NK-92 (cell line): ENCODE measurements around the gene UBASH3A.

Experiments
- DNase-seq: peaks from one replicate; lab custom pipeline; 2025; ENCODE audit not compliant: unreplicated experiment; lab: John Stamatoyannopoulos, UW

The UBASH3A gene

DNA sequence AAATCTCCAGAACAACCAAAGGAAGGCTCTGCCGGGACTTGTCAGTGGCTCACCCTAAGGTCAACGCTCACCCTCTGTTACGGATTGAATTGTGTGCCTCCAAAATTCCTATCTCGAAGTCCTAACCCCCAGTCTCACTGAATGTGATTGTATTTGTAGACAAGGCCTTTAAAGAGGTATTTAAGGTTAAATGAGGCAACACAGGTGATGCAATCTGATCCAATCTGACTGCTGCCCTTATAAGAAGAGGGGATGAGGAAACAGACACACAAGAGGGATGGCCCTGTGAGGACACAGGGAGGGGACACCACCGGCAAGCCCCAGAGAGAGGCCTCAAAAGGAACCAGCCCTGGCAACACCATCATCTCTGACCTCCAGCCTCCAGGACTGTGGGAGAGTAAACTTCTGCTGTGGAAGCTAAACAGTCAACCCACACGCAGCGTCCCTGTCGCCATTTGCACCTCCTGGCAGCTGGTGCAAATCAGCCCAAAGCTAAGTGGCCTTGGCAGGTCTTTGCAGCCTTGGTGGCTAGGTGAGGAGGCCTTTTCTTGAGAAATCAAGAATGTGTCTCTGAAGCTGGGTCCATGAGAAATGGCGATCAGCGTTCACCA is 24.2 kb downstream of the UBASH3A start:
- DNase-seq = no peak

- no peak for DNase-seq
Observed at GRCh38 chr21:42429021-42429420, 25.3 kb downstream of the UBASH3A start.

- no peak for DNase-seq
Observed at GRCh38 chr21:42429856-42430255, 26.2 kb downstream of the UBASH3A start.

DNA sequence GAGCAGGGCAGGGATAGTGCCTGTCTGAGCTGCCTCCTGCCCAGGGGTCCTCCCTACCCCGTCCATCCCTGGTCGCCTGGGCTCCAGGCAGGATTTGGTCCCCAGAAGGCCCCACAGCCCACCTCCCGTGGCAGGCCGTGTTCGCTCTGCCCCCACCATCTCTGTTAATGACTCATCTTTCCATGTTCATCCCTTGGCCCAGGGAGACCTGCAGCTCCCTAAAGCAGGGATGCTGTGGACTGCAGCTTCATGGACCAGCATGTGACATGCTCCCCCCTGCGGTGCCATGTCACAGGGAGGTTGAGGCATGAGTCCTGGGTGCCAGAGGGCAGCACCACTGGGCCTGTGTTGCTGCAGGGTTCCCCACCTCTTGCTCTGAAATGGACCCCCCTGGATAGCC is 26.8 kb downstream of the UBASH3A start:
- no peak for DNase-seq

DNA sequence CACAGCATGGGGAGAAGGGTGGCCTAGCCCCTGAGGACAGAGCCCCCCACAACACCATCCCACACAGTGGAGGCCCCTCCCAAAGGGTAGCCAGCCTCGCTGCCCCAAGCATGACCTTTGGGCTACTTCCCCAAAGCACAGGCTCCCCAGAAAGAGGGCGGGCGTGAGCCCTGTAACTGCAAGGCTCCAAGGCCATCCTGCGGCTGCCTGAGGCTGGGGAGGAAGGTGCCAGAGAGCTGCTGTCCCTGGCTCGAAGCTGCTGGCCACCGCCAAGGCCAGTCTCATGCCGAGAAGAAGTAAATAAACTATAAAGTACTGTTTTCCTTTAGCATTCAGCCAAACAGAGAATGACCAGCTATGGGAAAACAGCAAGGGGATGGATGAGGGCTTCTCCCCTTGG is 27.5 kb downstream of the UBASH3A start:
- DNase-seq = no peak

- DNase-seq = no peak
Observed at GRCh38 chr21:42432695-42433094, 29.0 kb downstream of the UBASH3A start.

- DNase-seq = no peak
Observed at GRCh38 chr21:42433946-42434551, 30.3 kb downstream of the UBASH3A start.

- no peak for DNase-seq
Observed at GRCh38 chr21:42434884-42435283, 31.2 kb downstream of the UBASH3A start.

DNA sequence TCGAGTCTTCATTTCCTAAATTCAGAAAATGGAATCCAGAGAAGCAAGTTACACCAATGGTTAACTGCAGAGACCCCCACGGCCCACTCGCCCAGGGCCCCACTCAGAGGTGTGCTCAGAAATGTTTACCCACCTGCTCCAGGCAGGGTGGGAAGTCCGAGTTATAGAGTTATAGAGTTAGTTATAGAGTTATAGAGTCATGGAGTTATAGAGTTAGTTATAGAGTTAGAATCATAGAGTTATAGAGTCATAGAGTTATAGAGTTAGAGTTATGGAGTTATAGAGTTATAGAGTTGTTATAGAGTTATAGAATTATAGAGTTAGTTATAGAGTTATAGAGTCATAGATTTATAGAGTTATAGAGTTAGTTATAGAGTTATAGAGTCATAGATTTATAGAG is 31.7 kb downstream of the UBASH3A start:
- DNase-seq = no peak

GRCh38 chr21:42435833-42436232 is 32.1 kb downstream of the UBASH3A start:
- DNase-seq = no peak

- DNase-seq = no peak
Observed at GRCh38 chr21:42436914-42437313, 33.2 kb downstream of the UBASH3A start.

- no peak for DNase-seq
Observed at GRCh38 chr21:42437786-42438185, 34.1 kb downstream of the UBASH3A start.

DNA sequence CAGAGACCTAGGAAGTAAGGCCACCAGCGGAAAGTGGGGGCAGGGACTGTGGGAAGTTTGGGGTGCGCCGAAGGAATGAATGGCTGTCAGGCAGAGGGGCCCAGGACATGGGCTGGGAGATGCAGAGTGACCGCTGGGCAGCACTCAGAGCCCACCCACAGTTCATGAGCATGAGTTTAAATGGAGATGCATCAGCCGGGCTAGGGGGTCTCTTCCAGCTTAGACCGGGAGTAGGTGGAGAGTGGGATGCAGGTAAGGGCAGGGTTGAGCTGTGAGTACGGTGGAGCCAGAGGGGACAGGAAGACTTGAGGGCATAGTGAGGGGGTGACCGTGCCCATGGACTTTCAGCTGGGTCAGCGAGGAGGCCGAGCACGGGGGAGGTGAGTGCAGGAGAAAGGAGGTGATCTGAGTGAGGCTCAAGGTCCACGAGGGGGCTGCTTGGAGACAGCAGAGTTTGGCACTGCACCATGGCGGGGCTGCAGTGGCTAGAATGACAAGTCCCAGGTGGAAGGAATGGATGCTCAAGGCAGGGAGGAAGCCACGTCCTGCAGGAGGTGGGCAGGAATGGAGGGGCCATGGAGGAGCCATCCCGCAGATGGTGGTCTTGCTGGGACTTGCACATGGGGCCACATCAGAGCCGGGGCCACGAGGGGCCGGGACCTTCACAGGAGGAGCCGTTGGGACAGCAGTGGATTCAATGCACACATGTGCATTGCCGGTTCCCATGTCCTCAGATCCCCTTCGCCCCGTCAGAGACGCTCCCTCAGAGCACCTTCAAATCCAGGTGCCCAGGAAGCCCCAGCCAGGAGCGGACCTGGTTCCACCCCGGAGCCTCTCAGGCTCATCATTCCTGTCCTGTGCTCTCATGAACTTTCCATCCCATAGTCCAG is 34.9 kb downstream of the UBASH3A start:
- no peak for DNase-seq

DNA sequence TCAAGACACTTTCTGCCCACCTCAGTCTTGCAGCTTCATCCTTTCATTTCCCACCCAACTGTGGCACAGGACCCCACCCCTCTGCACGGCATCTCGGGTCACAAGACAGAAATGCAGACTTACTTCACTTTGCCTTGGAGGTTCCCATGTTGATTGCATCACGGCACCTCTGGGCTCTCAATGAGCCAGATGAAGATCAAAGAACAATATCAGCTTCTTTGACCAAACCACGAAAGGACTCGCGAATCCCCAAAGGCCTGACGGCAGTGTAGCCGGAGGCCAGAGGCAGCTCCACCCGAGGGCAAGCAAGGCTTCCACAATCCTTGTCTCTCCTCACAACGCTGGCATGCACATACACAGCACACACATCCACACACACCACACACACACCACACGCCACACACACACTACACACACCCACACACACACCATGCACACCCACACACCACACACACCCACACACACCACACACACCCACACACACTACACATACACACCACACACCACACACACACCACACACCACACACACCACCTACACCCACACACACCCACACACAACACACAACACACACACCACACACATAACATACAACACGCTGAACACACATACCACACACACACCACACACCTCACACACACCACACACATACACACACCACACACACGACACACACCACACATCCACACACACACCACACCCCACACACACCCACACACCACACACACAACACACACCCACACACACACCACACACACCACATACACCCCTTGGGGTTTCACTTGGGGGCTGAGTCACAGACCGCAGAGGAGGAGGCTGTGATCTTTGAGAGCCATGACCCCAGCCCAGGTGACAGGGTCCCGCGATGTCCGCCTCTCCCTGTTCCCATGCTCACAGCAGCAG is 35.8 kb downstream of the UBASH3A start:
- no peak for DNase-seq

DNA sequence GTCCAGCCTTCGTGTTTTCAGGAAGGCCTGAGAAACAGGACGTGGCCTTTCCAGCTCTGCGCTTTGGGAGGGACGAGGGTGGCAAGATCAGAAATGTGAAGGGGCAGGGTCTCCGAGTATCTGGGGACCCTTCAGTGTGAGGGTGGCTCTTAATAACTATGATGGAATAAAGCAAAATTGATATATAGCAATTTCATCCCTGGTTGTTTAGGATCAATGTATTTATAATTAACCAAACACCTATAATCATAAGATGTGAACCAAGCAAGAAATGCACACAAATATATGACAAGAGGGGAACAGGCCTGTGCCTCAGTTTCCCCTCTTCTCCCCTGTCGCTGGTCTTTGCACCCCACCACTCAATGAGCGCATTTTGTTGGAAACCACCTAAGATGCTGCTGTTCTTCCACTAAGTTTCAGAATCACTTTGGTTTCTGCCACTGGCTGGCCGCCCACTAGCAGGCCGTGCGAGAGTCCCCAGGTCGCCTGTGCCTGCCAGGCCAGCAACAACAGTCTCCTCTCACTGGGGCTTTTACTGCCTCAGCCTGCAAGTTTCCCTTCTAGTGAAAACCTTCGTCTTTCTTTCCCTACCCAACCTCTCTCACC is 36.6 kb downstream of the UBASH3A start:
- DNase-seq = no peak

GRCh38 chr21:42441963-42442362 is 38.3 kb downstream of the UBASH3A start:
- no peak for DNase-seq

DNA sequence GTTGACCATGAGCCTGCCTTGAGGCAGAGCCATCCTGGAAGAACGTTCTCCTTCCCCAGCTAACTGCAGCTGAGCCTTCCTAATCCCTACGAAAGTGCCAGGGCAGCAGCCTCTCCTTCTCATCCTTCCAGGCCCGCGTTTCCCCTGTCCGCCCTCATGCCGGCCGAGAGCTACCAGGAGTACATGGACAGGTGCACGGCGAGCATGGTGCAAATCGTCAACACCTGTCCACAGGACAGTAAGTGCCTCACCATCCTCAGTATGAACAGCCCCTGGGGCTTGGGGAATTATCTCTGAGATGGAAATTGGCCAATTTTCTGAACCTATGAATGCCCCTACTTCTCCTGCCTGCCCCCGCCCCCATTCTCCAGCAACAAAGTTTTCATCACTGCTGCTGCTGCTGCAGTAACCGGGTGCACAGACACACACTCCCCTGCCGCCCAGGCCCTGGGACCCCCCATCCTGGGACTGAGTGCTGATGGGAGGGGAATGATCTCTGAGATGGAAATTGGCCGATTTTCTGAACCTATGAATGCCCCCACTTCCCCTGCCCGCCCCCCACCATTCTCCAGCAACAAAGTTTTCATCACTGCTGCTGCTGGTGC is 39.6 kb downstream of the UBASH3A start:
- no peak for DNase-seq

DNA sequence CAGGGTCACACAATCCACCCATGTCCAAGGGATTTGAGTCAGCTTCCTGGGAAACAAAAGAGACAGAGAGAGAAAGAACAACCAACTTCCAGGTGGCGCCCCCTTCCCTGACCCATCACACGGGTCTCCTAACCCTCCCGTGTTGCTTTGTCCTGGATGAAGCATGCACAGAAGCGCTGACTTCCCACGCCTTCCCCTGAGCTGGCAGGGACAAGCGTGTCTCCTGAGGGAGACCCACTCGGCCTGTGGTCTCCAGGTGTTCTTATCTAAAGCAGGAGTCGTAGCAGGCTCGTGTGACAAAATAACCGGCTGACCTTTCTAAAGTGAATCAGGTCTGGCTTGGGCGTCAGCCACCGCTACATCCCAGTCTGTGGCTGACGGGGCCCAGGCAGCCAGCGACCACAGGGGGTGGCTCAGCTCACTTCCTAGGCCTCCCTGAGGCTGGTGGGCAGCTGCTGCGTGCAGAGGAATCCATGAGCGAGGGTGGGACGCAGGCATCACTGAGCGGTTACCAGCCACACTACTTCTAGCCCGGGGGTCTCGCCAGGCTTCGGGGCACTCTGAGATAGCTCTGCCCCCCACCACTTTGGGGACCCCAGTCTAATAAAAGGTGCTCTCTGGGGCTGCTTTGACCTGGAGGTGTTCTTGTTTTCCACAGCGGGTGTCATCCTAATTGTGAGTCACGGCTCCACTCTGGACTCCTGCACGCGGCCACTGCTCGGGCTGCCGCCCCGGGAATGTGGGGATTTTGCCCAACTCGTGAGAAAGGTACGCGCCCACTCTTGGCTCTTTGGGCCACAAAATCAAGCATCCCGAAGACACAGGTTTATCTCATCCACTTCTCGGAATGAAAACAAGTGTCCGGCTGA is 40.4 kb downstream of the UBASH3A start:
- no peak for DNase-seq

DNA sequence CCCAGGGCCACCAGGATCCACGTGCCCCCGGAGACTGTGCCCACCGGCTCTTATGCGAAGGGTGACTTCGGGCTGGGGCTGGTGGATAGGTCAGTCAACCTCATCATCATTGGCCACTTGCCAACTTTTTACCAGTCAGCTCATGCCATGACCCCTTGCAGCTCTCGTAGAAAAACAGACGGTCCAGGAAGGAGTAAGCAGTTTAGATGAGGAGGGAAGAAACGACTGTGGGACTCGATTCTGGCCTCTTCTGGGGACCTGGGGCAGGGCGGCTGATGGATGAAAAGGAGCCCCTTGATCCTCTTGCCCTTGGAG is 41.0 kb downstream of the UBASH3A start:
- DNase-seq = no peak

DNA sequence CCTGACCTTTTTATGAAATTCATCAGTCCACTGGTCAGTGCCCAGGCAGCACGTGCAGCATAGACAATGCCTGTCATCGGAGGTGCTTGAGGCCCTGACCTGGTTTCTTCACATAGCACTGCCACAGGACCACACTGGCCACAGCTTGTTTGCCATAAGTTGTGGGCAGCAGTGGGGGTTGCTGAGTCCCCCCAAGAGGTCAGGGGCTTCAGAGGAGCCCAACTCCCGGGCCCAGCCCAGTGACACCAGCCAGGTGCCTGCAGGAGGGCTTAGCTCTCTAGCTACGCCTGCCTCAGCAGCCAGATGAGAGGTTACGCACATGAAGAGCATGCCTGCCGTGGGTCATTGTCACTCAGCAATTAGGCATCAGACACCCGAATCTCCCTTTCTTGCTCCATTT is 41.6 kb downstream of the UBASH3A start:
- DNase-seq = no peak
